Spleen (tissue), 11 donors: ENCODE data around the gene OTUD6A. TPM values are rescaled to one million over a fixed set of nuclear protein-coding genes. Genes with fewer than 3 reads are reported as not detected.
"Not testable (repeated sequence)": the region's sequence is repeated elsewhere in the genome, so short reads cannot be mapped to it uniquely, and the experiment has no call there.

Experiments used
- DNase-seq: peaks from one replicate; pipeline ENCODE4 v3.0.0-alpha.2; 2020
- H3K27ac ChIP-seq, 8 donors: fragments of 200-600 bp; sonication (generic) in 7 of 8; 1 replicate in 4 of 8; 2 replicates in 4 of 8; pipeline versions ENCODE4 v1.5.0 to v1.8.0; 2016 to 2021; ENCODE audit warnings: inconsistent platforms in 4 of 8, mild to moderate bottlenecking in 4 of 8, moderate library complexity in 1 of 8
- H3K27me3 ChIP-seq, 7 donors: fragments of 200-600 bp; sonication (generic) in 6 of 7; replicated peaks in 1 of 7; 1 replicate in 4 of 7; 2 replicates in 3 of 7; pipeline versions ENCODE4 v1.5.0 to v1.8.0; 2016 to 2021; ENCODE audit warnings: inconsistent platforms in 3 of 7, mild to moderate bottlenecking in 1 of 7
- H3K36me3 ChIP-seq, 6 donors: fragments of 200-600 bp; sonication (generic) in 5 of 6; 1 replicate in 4 of 6; 2 replicates in 2 of 6; pipeline versions ENCODE4 v1.5.0 to v1.8.0; 2016 to 2021; ENCODE audit warnings: inconsistent platforms in 2 of 6
- H3K4me1 ChIP-seq, 6 donors: fragments of 200-600 bp; sonication (generic) in 5 of 6; 1 replicate in 3 of 6; 2 replicates in 3 of 6; pipeline versions ENCODE4 v1.5.0 to v1.8.0; 2016 to 2021; ENCODE audit warnings: inconsistent platforms in 3 of 6
- H3K4me3 ChIP-seq, 8 donors: fragments of 200-600 bp; sonication (generic) in 7 of 8; 1 replicate in 4 of 8; 2 replicates in 4 of 8; pipeline versions ENCODE4 v1.5.0 to v1.8.0; 2016 to 2021; ENCODE audit warnings: inconsistent platforms in 4 of 8, mild to moderate bottlenecking in 4 of 8, moderate library complexity in 2 of 8
- H3K9me3 ChIP-seq, 8 donors: fragments of 200-600 bp; sonication (generic) in 7 of 8; 1 replicate in 4 of 8; 2 replicates in 4 of 8; pipeline versions ENCODE4 v1.5.0 to v1.8.0; 2016 to 2021; ENCODE audit warnings: inconsistent platforms in 4 of 8
- CTCF ChIP-seq, 11 experiments: fragments of 200-600 bp in 7 of 11; fragments of 450-650 bp in 4 of 11; sonication (generic) in 4 of 11; IDR thresholded peaks in 8 of 11; conservative IDR thresholded peaks in 3 of 11; 1 replicate in 7 of 11; 2 replicates in 4 of 11; pipeline versions ENCODE4 v1.4.0 to v1.8.0; 2016 to 2021; ENCODE audit warnings: antibody characterized with exemption in 11 of 11, inconsistent platforms in 4 of 11, mild to moderate bottlenecking in 1 of 11
- POLR2A ChIP-seq, 3 donors: fragments of 450-650 bp; IDR thresholded peaks; one replicate each; pipeline ENCODE4 v1.5.1; 2017; ENCODE audit warnings: antibody characterized with exemption in 3 of 3, mild to moderate bottlenecking in 1 of 3
- POLR2AphosphoS5 ChIP-seq, 3 donors: sonication (generic); formaldehyde crosslinking; IDR thresholded peaks; one replicate each; pipeline ENCODE4 v1.5.1; 2017; ENCODE audit warnings: antibody characterized with exemption in 3 of 3
- WGBS, 5 donors: extraction: QIAGEN DNeasy Blood & Tissue Kit in 3 of 5; methylation state at CpG; one replicate each; pipeline versions ENCODE4 v1.1.5 to v1.1.7; 2013 to 2018; 5-methylcytosine and 5-hydroxymethylcytosine counted together
- intact Hi-C: fragments of 100-400 bp; cut with DNase I; formaldehyde crosslinking; loops from one replicate; pipeline ENCODE4 v1.15.0; 2023; ENCODE audit warnings: low total_unique reads
- microRNA-seq, 3 donors: library from miRNA; unstranded; fragments of <30 nt; microRNA quantifications; one replicate each; pipeline versions ENCODE4 to v1.1.0, GENCODE V29; 2019 to 2020
- polyA plus RNA-seq, 3 donors: library from polyadenylated mRNA; stranded (reverse); fragments of 200-250 nt; gene quantifications; one replicate each; pipeline ENCODE4 v1.2.1, GENCODE V29; 2013
- small RNA-seq, 4 donors: library from RNA; depleted of rRNA; stranded (forward); fragments of <200 nt; gene quantifications; one replicate each; pipeline ENCODE3, GENCODE V24; 2016
- total RNA-seq, 7 donors: library from RNA; depleted of rRNA in 3 of 7; stranded (reverse); fragments of >200 nt in 3 of 7; fragmentation: NEBNext Ultra II Directional in 4 of 7; extraction: Animal tissue kit (Norgen Biotek cat#: 25700) in 4 of 7; gene quantifications; one replicate each; pipeline versions ENCODE4 v1.1.0 to v1.2.1, GENCODE V29; 2016 to 2021
- donor health status: healthy with polysubstance abuse.
- donor health status: DM: no; HTN: no; CAD: no; lungs with moderate emphysema.
- donor health status: DM: no; HTN: no; CAD: no.
- donor health status: Bipolar disorder and iron deficiency.
- donor health status: healthy.
- donor health status: DM: no; HTN: no; CAD: no.
- donor health status: DM: yes; HTN: yes; CAD: no.

The OTUD6A gene
- total and polyA plus RNA-seq, 10 donors, result not detected

GRCh38 chrX:70096052-70096451, 33.8 kb downstream of the OTUD6A start:
- Histone ChIP-seq H3K4me3 (no peak overlapping the region), H3K27me3 (peaks cover 0 to 17% (median 0%) of the 10 kb centered on the region in 7 donors), H3K9me3 (no peaks in the 10 kb centered on the region), H3K4me1 (no peaks in the 10 kb centered on the region), H3K27ac (no peak overlapping the region), H3K36me3 (no peaks in the 10 kb centered on the region)
- 61 to 90% (median 75%) methylated on average over 2 of the region's 2 CpGs for WGBS, 5 donors
- no peak for DNase-seq
- TF ChIP-seq CTCF (IDR thresholded peaks at IDR 0.05 in 8 of 11, conservative IDR thresholded peaks at IDR 0.05 in 3 of 11) (no peak), POLR2A (IDR thresholded peaks at IDR 0.05) (no peak), POLR2AphosphoS5 (IDR thresholded peaks at IDR 0.05) (no peak)
- intact Hi-C loops, result loop anchor here (10.0 kb wide), 1 partner anchor 561 kb away; no protein-coding TSS in a partner anchor

GRCh38 chrX:70105229-70105628, 43.0 kb downstream of the OTUD6A start:
- TF ChIP-seq CTCF (IDR thresholded peaks at IDR 0.05 in 8 of 11, conservative IDR thresholded peaks at IDR 0.05 in 3 of 11), result no peak
- TF ChIP-seq POLR2A (IDR thresholded peaks at IDR 0.05), result no peak
- TF ChIP-seq POLR2AphosphoS5 (IDR thresholded peaks at IDR 0.05), result no peak
- 35 to 62% (median 42%) methylated on average over 2 of the region's 2 CpGs for WGBS, 5 donors
- no peak overlapping the region for H3K27ac ChIP-seq
- H3K9me3 ChIP-seq, result peaks cover 0 to 2% (median 0%) of the 10 kb centered on the region in 8 donors
- no peaks in the 10 kb centered on the region for H3K27me3 ChIP-seq
- DNase-seq, result no peak
- H3K4me3 ChIP-seq, result no peak overlapping the region
- no peaks in the 10 kb centered on the region for H3K36me3 ChIP-seq
- intact Hi-C loops, result no loop called here
- no peaks in the 10 kb centered on the region for H3K4me1 ChIP-seq

- DNase-seq, H3K4me3 ChIP-seq, H3K27ac ChIP-seq, H3K36me3 ChIP-seq, intact Hi-C loops, H3K27me3 ChIP-seq, H3K4me1 ChIP-seq: not testable (repeated sequence)
- WGBS, 5 donors, result 81 to 95% (median 94%) methylated on average over 4 of the region's 4 CpGs
- H3K9me3 ChIP-seq, result peaks cover 0 to 33% (median 18%) of the 10 kb centered on the region in 8 donors
Measured at GRCh38 chrX:70111436-70112026, 49.3 kb downstream of the OTUD6A start.

Small RNA genes within 50 kb of the gene (microRNA-seq; reads per million reads assigned to microRNA genes)
- gene MIR676, result 3.5 to 6.5 (median 5.8) reads per million in 3 donors

Small RNA genes within 50 kb of the gene (small RNA-seq; reads per million reads assigned to genes)
- 0 to 0.58 (median 0.21) reads per million in 4 donors for gene MIR676

Other genes with a start within 250 kb of the OTUD6A start
- not detected for gene AWAT2, start 12.5 kb upstream of the OTUD6A start, total RNA-seq
- gene AWAT2, start 12.5 kb upstream of the OTUD6A start, polyA plus RNA-seq, result not detected
- 10 to 100 TPM; 36.4 to 67.7 (median 48.1) TPM for gene IGBP1, start 71.0 kb downstream of the OTUD6A start, total RNA-seq
- gene IGBP1, start 71.0 kb downstream of the OTUD6A start, polyA plus RNA-seq, result 10 to 100 TPM; 48.4 to 78.4 (median 67.6) TPM
- not detected for gene DGAT2L6, start 115.0 kb downstream of the OTUD6A start, total RNA-seq
- not detected for gene DGAT2L6, start 115.0 kb downstream of the OTUD6A start, polyA plus RNA-seq
- not detected for gene AWAT1, start 172.2 kb downstream of the OTUD6A start, total RNA-seq
- not detected for gene AWAT1, start 172.2 kb downstream of the OTUD6A start, polyA plus RNA-seq
- gene P2RY4, start 197.7 kb downstream of the OTUD6A start, total RNA-seq, result 1 to 10 TPM in 4 of 7 donors, under 1 TPM in 3; 0.27 to 1.8 (median 1.3) TPM
- gene P2RY4, start 197.7 kb downstream of the OTUD6A start, polyA plus RNA-seq, result under 1 TPM in 2 of 3 donors, not detected in 1; 0.06 to 0.11 TPM
- not detected for gene ARR3, start 205.9 kb downstream of the OTUD6A start, total RNA-seq
- not detected for gene ARR3, start 205.9 kb downstream of the OTUD6A start, polyA plus RNA-seq
- not detected for gene RAB41, start 219.7 kb downstream of the OTUD6A start, total RNA-seq
- gene RAB41, start 219.7 kb downstream of the OTUD6A start, polyA plus RNA-seq, result not detected
- 10 to 100 TPM; 20.0 to 28.6 (median 25.3) TPM for gene PDZD11, start 227.5 kb downstream of the OTUD6A start, total RNA-seq
- 10 to 100 TPM; 36.7 to 44.5 (median 40.2) TPM for gene PDZD11, start 227.5 kb downstream of the OTUD6A start, polyA plus RNA-seq
- 1 to 10 TPM; 1.4 to 6.0 (median 3.2) TPM for gene KIF4A, start 227.6 kb downstream of the OTUD6A start, total RNA-seq
- 1 to 10 TPM in 2 of 3 donors, under 1 TPM in 1; 0.41 to 1.5 (median 1.3) TPM for gene KIF4A, start 227.6 kb downstream of the OTUD6A start, polyA plus RNA-seq